Thyroid gland (tissue), 4 donors: ENCODE measurements around the gene PPM1E.

Source experiments
- CTCF ChIP-seq, 6 experiments: fragments of 200-600 bp in 3 of 6; fragments of 450-650 bp in 3 of 6; sonication (generic) in 3 of 6; IDR thresholded peaks; one replicate each; pipeline ENCODE4 v1.5.1; 2016 to 2019; ENCODE audit warnings: antibody characterized with exemption in 6 of 6, mild to moderate bottlenecking in 2 of 6, inconsistent platforms in 1 of 6, moderate library complexity in 1 of 6
- POLR2A ChIP-seq, 2 donors: fragments of 450-650 bp; IDR thresholded peaks; one replicate each; pipeline ENCODE4 v1.6.1; 2017; ENCODE audit warnings: antibody characterized with exemption in 2 of 2, mild to moderate bottlenecking in 2 of 2, moderate library complexity in 1 of 2

- TF ChIP-seq CTCF (IDR thresholded peaks at IDR 0.05) (no peak), POLR2A (IDR thresholded peaks at IDR 0.05) (no peak)
Observed at GRCh38 chr17:58722696-58723095, 33.0 kb upstream of the PPM1E start.
